HL-60/S4 (cell line): ENCODE results near the gene FBN1.

ENCODE experiments used
- in situ Hi-C: fragments of 300-500 bp; cut with MboI; formaldehyde crosslinking; loops from 2 replicates; pipeline ENCODE4 v1.14.3; 2022; ENCODE audit warnings: low sequenced_read_pairs

The FBN1 gene

GRCh38 chr15:48475600-48476395 lies 169.7 kb downstream of the FBN1 start:
- in situ Hi-C loops, result no loop called here

- in situ Hi-C loops, result no loop called here
These were observed 171.8 kb downstream of the FBN1 start for GRCh38 chr15:48473667-48474066.

- in situ Hi-C loops, result no loop called here
These were observed 172.8 kb downstream of the FBN1 start for GRCh38 chr15:48472756-48473155.

- in situ Hi-C loops, result no loop called here
These were observed 174.4 kb downstream of the FBN1 start for GRCh38 chr15:48471073-48471472.

GRCh38 chr15:48470096-48470495 lies 175.4 kb downstream of the FBN1 start:
- in situ Hi-C loops, result no loop called here

GRCh38 chr15:48469681-48470080 lies 175.8 kb downstream of the FBN1 start:
- in situ Hi-C loops, result no loop called here

GRCh38 chr15:48469271-48469670 lies 176.2 kb downstream of the FBN1 start:
- in situ Hi-C loops, result no loop called here

GRCh38 chr15:48467801-48468200 lies 177.7 kb downstream of the FBN1 start:
- in situ Hi-C loops, result no loop called here

- in situ Hi-C loops, result no loop called here
These were observed 178.7 kb downstream of the FBN1 start for GRCh38 chr15:48466820-48467219.

GRCh38 chr15:48466079-48466478 lies 179.4 kb downstream of the FBN1 start:
- in situ Hi-C loops, result no loop called here

GRCh38 chr15:48465410-48465809 lies 180.1 kb downstream of the FBN1 start:
- in situ Hi-C loops, result no loop called here

GRCh38 chr15:48463366-48463880 lies 182.1 kb downstream of the FBN1 start:
- in situ Hi-C loops, result no loop called here

- in situ Hi-C loops, result no loop called here
These were observed 182.8 kb downstream of the FBN1 start for GRCh38 chr15:48462688-48463087.

GRCh38 chr15:48459571-48460442 lies 185.7 kb downstream of the FBN1 start:
- in situ Hi-C loops, result no loop called here

GRCh38 chr15:48458876-48459275 lies 186.6 kb downstream of the FBN1 start:
- in situ Hi-C loops, result no loop called here

- in situ Hi-C loops, result no loop called here
These were observed 189.4 kb downstream of the FBN1 start for GRCh38 chr15:48456134-48456533.

- in situ Hi-C loops, result no loop called here
These were observed 193.8 kb downstream of the FBN1 start for GRCh38 chr15:48451736-48452135.

- in situ Hi-C loops, result no loop called here
These were observed 194.3 kb downstream of the FBN1 start for GRCh38 chr15:48451241-48451640.

GRCh38 chr15:48449734-48450133 lies 195.8 kb downstream of the FBN1 start:
- in situ Hi-C loops, result no loop called here

- in situ Hi-C loops, result no loop called here
These were observed 197.9 kb downstream of the FBN1 start for GRCh38 chr15:48447657-48448056.

- in situ Hi-C loops, result no loop called here
These were observed 198.5 kb downstream of the FBN1 start for GRCh38 chr15:48447058-48447457.

- in situ Hi-C loops, result no loop called here
These were observed 203.5 kb downstream of the FBN1 start for GRCh38 chr15:48442011-48442410.
